ENCODE measurements around the gene MSRB3. TPM values are rescaled to one million over a fixed set of nuclear protein-coding genes. Genes with fewer than 3 reads are reported as not detected.

The MSRB3 gene
- total and polyA plus RNA-seq, 2 of the 4 experiments (the other 2 are of a cell fraction): 31.7 to 35.7 TPM

GRCh38 chr12:65465766-65466547, 187.5 kb downstream of the MSRB3 start:
- Histone ChIP-seq H4K8ac (ENCODE audit: low read depth in 2 of 2, low read length in 2 of 2) (peak overlapping the region in 1 of 2 experiments; percentile 10; a peak in 1 of 4 replicates), H4K91ac (ENCODE audit: insufficient read depth, low read depth, low read length) (peak overlapping the region; percentile 12; the same call in 1 of the 2 replicates), H3K18ac (ENCODE audit: low read depth, low read length) (peak overlapping the region; percentile 26; the same call in 1 of the 2 replicates), H2BK20ac (ENCODE audit: low read depth, low read length) (no peak overlapping the region), H2BK15ac (ENCODE audit: low read depth, low read length) (no peak overlapping the region), H3K9me3 (ENCODE audit: control insufficient read depth, insufficient read depth, low read length) (no peaks in the 10 kb centered on the region), H3K4ac (ENCODE audit: low read depth, low read length) (peak overlapping the region; percentile 10; the same call in 1 of the 2 replicates), H3K36me3 (ENCODE audit: control insufficient read depth, insufficient read depth, low read length) (peaks cover 4% of the 10 kb centered on the region), H3K9ac (ENCODE audit: low read depth, low read length) (no peak overlapping the region), H3K23ac (ENCODE audit: low read depth, low read length) (peak overlapping the region; percentile 3; the same call in 1 of the 2 replicates), H3K4me2 (ENCODE audit: low read depth, low read length) (no peak overlapping the region), H3K4me3 (ENCODE audit: insufficient read depth, low read depth, low read length) (no peak overlapping the region), H2AK9ac (replicated peaks; ENCODE audit: low read depth, low read length, poor library complexity) (no peak overlapping the region), H3K27ac (ENCODE audit: insufficient read depth, low read length) (no peak overlapping the region; the same call in 1 of the 2 replicates), H2AFZ (replicated peaks; ENCODE audit: low read length, poor library complexity) (no peak overlapping the region), H3K9me1 (ENCODE audit: insufficient read depth, low read length) (peaks cover 3% of the 10 kb centered on the region), H3K56ac (ENCODE audit: extremely low read depth, insufficient read depth, low read length) (no peak overlapping the region), H3K79me1 (ENCODE audit: low read depth in 1 of 2, low read length in 2 of 2) (peaks cover 0 to 11% of the 10 kb centered on the region in 2 experiments; a peak in 3 of 4 replicates), H3K27me3 (ENCODE audit: control insufficient read depth, insufficient read depth, low read length) (no peaks in the 10 kb centered on the region), H2BK5ac (ENCODE audit: low read depth, low read length, poor library complexity, severe bottlenecking) (no peak overlapping the region), H3K4me1 (ENCODE audit: control insufficient read depth, insufficient read depth, low read length) (peaks cover 17% of the 10 kb centered on the region), H3K14ac (replicated peaks; ENCODE audit: low read depth, low read length) (no peak overlapping the region), H2BK120ac (ENCODE audit: low read depth, low read length) (peak overlapping the region; percentile 14; the same call in 1 of the 2 replicates), H4K5ac (ENCODE audit: low read depth, low read length) (0 out of 2 replicates have a peak overlapping the region, but pooled peaks have one; percentile 17), H4K20me1 (ENCODE audit: insufficient read depth, low read length) (no peaks in the 10 kb centered on the region), H2AK5ac (ENCODE audit: low read depth, low read length) (0 out of 2 replicates have a peak overlapping the region, but pooled peaks have one; percentile 2)
- ChIA-PET CTCF (no interaction called here), POLR2A (ENCODE audit: unreplicated experiment) (no interaction called here)
- DNase-seq (no peak), ATAC-seq (ENCODE audit: low read depth) (no peak)
- 86% methylated on average over 1 of the region's 9 CpGs; no CpG with 5 or more reads in 1 of the 2 experiments for WGBS, 2 experiments (ENCODE audit: extremely low coverage in 2 of 2, insufficient read length in 1 of 2)
- dilution Hi-C loops (cut with HindIII; ENCODE audit: low sequenced_read_pairs, unreplicated experiment) (no loop called here), intact Hi-C loops (cut with micrococcal nuclease) (loop anchor here (10.0 kb wide), 1 partner anchor 141 kb away; no protein-coding TSS in a partner anchor), in situ Hi-C loops (cut with MboI; ENCODE audit: low sequenced_read_pairs) (no loop called here)
- TF ChIP-seq FOS (IDR thresholded peaks at IDR 0.05; ENCODE audit: low read depth, low read length) (no peak), RCOR1 (IDR thresholded peaks at IDR 0.05; ENCODE audit: insufficient replicate concordance, low read length) (no peak), NFE2L2 (IDR thresholded peaks at IDR 0.05; ENCODE audit: low read depth, low read length) (no peak), ELK1 (IDR thresholded peaks at IDR 0.05; ENCODE audit: borderline replicate concordance, low read depth, low read length) (no peak), USF2 (IDR thresholded peaks at IDR 0.05; ENCODE audit: low read depth, low read length) (no peak), RFX5 (IDR thresholded peaks at IDR 0.05; ENCODE audit: low read depth, low read length) (no peak), BHLHE40 (IDR thresholded peaks at IDR 0.05; ENCODE audit: low read depth, low read length) (no peak), MAFK (IDR thresholded peaks at IDR 0.05; ENCODE audit: low read depth, low read length) (no peak), RAD21 (IDR thresholded peaks at IDR 0.05; ENCODE audit: low read length) (no peak), CEBPB (IDR thresholded peaks at IDR 0.05; ENCODE audit: low read depth, low read length) (no peak), MXI1 (IDR thresholded peaks at IDR 0.05; ENCODE audit: borderline replicate concordance, low read depth, low read length) (no peak)
- no TSS peak for BruUV-seq (replicated peaks)

All from IMR-90 (cell line).